Measurements from ENCODE around the gene MGMT. TPM values are rescaled to one million over a fixed set of nuclear protein-coding genes. Genes with fewer than 3 reads are reported as not detected.

The MGMT gene
- polyA plus RNA-seq, 1 of the 3 experiments (the other 2 are of a cell fraction) = 10.8 TPM

DNA sequence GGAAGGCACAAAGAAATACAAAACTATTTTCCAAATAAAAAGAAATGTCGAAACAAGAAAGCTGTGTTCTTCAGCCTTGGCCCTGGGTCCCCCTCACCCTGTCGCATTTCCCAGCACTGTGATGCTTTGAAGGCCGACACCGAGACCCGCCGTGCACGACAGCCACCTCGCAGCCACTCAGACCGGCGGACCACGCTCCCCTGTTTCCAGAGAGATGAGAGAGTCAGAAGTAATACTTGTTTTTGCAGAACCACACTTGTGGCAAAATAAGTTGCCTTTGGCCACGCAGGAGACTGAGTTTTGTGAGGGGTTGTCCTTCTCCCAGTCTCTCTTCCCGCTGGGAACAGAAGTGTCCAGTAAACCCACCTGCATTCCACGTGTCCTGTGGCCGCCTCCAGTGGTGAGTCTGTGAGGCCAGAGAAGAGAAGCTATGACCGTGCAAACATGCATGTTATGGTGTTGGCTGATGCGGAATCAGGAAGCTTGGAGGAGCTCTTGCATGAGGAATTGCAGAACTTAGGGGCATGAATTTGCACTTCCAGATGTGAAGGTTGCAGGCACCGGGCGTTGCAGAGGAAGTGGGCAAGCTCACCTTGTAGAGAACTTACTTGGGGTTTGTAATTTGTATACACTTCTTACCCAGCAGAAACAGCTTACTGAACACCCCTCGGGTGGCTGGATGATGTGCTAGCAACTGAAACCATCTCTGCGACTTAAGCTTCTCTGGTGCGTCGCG, 302.5 kb downstream of the MGMT start (continued):
- TF ChIP-seq GABPA (IDR thresholded peaks at IDR 0.05; ENCODE audit: low read depth) = no peak
- TF ChIP-seq MXI1 (IDR thresholded peaks at IDR 0.05; ENCODE audit: low read depth, low read length) = no peak
- TF ChIP-seq JUND (IDR thresholded peaks at IDR 0.05) = no peak
- TF ChIP-seq NFIC (IDR thresholded peaks at IDR 0.05; ENCODE audit: borderline replicate concordance) = no peak
- no peak for TF ChIP-seq TEAD4 (IDR thresholded peaks at IDR 0.05; ENCODE audit: borderline replicate concordance, insufficient read depth)
- TF ChIP-seq, protein P1, sequence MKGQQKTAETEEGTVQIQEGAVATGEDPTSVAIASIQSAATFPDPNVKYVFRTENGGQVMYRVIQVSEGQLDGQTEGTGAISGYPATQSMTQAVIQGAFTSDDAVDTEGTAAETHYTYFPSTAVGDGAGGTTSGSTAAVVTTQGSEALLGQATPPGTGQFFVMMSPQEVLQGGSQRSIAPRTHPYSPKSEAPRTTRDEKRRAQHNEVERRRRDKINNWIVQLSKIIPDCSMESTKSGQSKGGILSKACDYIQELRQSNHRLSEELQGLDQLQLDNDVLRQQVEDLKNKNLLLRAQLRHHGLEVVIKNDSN (IDR thresholded peaks at IDR 0.05; ENCODE audit: borderline replicate concordance, low read depth) = no peak
- TF ChIP-seq ELF1 (IDR thresholded peaks at IDR 0.05) = no peak
- TF ChIP-seq RAD21 (IDR thresholded peaks at IDR 0.05; ENCODE audit: low read length) = no peak

DNA sequence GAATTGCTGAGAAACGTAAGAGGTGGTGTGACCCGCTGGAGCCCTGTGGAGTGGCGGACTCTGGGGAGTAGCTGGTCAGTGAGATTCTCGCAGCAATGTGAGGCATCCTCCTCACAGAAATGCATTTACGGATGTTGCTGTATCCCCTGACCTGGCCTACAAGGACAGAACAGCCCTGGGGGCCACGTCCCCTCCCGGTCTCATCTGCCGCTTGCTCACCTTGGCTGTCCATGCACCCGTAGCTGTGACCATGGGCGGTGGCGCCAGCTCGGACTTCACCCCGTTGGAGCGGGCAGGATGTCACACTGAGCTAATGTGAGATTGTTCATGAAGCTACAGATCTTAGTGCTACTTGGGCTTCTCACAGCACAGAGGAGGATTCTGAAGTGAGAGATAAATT, 303.2 kb downstream of the MGMT start:
- H3K4me2 ChIP-seq = no peak overlapping the region
- CTCF ChIA-PET = no interaction called here
- H4K20me1 ChIP-seq (ENCODE audit: insufficient read depth) = no peaks in the 10 kb centered on the region
- no peaks in the 10 kb centered on the region for H3K9me3 ChIP-seq
- H3K9ac ChIP-seq = no peak overlapping the region
- no peaks in the 10 kb centered on the region for H3F3A ChIP-seq (replicated peaks; ENCODE audit: insufficient read depth)
- H3K36me3 ChIP-seq (replicated peaks in 1 of 2; ENCODE audit: control insufficient read depth in 1 of 2, insufficient read depth in 2 of 2, low read length in 1 of 2) = no peaks in the 10 kb centered on the region
- TF ChIP-seq, protein P1 (IDR thresholded peaks at IDR 0.05; ENCODE audit: borderline replicate concordance, low read depth) = no peak
- TF ChIP-seq POLR2AphosphoS5 (IDR thresholded peaks at IDR 0.05; ENCODE audit: low read depth, low read length) (no peak), NRF1 (IDR thresholded peaks at IDR 0.05; ENCODE audit: low read depth, low read length) (no peak), EP300 (IDR thresholded peaks at IDR 0.05; ENCODE audit: borderline replicate concordance in 1 of 2, low read depth in 1 of 2, low read length in 1 of 2) (no peak), CHD2 (IDR thresholded peaks at IDR 0.05; ENCODE audit: low read length, partially characterized antibody) (no peak), TAF1 (IDR thresholded peaks at IDR 0.05; ENCODE audit: borderline replicate concordance, low read depth, low read length) (no peak), MEF2A (IDR thresholded peaks at IDR 0.05; ENCODE audit: borderline replicate concordance, low read depth) (no peak), FOSL2 (IDR thresholded peaks at IDR 0.05; ENCODE audit: borderline replicate concordance, low read depth) (no peak), NFIC (IDR thresholded peaks at IDR 0.05; ENCODE audit: borderline replicate concordance) (no peak), YY1 (IDR thresholded peaks at IDR 0.05; ENCODE audit: low read depth) (no peak), FOXM1 (IDR thresholded peaks at IDR 0.05; ENCODE audit: low read depth) (no peak), FOXJ3 (CRISPR knock-in tag; IDR thresholded peaks at IDR 0.05) (no peak), ELF1 (IDR thresholded peaks at IDR 0.05) (no peak), GATA2 (CRISPR knock-in tag; IDR thresholded peaks at IDR 0.05) (no peak), EZH2phosphoT487 (IDR thresholded peaks at IDR 0.05; ENCODE audit: borderline replicate concordance, low read depth) (no peak)
- TF ChIP-seq, protein P2, sequence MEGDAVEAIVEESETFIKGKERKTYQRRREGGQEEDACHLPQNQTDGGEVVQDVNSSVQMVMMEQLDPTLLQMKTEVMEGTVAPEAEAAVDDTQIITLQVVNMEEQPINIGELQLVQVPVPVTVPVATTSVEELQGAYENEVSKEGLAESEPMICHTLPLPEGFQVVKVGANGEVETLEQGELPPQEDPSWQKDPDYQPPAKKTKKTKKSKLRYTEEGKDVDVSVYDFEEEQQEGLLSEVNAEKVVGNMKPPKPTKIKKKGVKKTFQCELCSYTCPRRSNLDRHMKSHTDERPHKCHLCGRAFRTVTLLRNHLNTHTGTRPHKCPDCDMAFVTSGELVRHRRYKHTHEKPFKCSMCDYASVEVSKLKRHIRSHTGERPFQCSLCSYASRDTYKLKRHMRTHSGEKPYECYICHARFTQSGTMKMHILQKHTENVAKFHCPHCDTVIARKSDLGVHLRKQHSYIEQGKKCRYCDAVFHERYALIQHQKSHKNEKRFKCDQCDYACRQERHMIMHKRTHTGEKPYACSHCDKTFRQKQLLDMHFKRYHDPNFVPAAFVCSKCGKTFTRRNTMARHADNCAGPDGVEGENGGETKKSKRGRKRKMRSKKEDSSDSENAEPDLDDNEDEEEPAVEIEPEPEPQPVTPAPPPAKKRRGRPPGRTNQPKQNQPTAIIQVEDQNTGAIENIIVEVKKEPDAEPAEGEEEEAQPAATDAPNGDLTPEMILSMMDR (IDR thresholded peaks at IDR 0.05) = no peak
- TF ChIP-seq, protein P3, sequence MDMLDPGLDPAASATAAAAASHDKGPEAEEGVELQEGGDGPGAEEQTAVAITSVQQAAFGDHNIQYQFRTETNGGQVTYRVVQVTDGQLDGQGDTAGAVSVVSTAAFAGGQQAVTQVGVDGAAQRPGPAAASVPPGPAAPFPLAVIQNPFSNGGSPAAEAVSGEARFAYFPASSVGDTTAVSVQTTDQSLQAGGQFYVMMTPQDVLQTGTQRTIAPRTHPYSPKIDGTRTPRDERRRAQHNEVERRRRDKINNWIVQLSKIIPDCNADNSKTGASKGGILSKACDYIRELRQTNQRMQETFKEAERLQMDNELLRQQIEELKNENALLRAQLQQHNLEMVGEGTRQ (IDR thresholded peaks at IDR 0.05; ENCODE audit: borderline replicate concordance, low read depth, low read length) = no peak
- TF ChIP-seq, protein P4, sequence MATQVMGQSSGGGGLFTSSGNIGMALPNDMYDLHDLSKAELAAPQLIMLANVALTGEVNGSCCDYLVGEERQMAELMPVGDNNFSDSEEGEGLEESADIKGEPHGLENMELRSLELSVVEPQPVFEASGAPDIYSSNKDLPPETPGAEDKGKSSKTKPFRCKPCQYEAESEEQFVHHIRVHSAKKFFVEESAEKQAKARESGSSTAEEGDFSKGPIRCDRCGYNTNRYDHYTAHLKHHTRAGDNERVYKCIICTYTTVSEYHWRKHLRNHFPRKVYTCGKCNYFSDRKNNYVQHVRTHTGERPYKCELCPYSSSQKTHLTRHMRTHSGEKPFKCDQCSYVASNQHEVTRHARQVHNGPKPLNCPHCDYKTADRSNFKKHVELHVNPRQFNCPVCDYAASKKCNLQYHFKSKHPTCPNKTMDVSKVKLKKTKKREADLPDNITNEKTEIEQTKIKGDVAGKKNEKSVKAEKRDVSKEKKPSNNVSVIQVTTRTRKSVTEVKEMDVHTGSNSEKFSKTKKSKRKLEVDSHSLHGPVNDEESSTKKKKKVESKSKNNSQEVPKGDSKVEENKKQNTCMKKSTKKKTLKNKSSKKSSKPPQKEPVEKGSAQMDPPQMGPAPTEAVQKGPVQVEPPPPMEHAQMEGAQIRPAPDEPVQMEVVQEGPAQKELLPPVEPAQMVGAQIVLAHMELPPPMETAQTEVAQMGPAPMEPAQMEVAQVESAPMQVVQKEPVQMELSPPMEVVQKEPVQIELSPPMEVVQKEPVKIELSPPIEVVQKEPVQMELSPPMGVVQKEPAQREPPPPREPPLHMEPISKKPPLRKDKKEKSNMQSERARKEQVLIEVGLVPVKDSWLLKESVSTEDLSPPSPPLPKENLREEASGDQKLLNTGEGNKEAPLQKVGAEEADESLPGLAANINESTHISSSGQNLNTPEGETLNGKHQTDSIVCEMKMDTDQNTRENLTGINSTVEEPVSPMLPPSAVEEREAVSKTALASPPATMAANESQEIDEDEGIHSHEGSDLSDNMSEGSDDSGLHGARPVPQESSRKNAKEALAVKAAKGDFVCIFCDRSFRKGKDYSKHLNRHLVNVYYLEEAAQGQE (IDR thresholded peaks at IDR 0.05; ENCODE audit: low read depth, low read length) = no peak
- no peaks in the 10 kb centered on the region for H3K27me3 ChIP-seq (ENCODE audit: insufficient read depth)
- no peak overlapping the region for H2AFZ ChIP-seq (ENCODE audit: low read depth)
- WGBS (ENCODE audit: low lambda C conversion rate) = 86% methylated on average over 13 of the region's 14 CpGs
- H3K4me3 ChIP-seq (ENCODE audit: low read depth in 2 of 2, low read length in 1 of 2) = no peak overlapping the region
- H3K27ac ChIP-seq (ENCODE audit: low read depth in 2 of 2, low read length in 1 of 2) = no peak overlapping the region
- DNase-seq = no peak
- H3K9me2 ChIP-seq = no peaks in the 10 kb centered on the region
- POLR2A ChIA-PET = no interaction called here
- H3K79me2 ChIP-seq (ENCODE audit: insufficient read depth) = no peaks in the 10 kb centered on the region
- peaks cover 0 to 8% of the 10 kb centered on the region in 2 experiments; a peak in 1 of 4 replicates for H3K4me1 ChIP-seq (ENCODE audit: control insufficient read depth in 1 of 2, insufficient read depth in 2 of 2, low read depth in 1 of 2, low read length in 1 of 2)

Data from SK-N-SH (cell line).